ENCODE data around the gene STARD7. TPM values are rescaled to one million over a fixed set of nuclear protein-coding genes. Genes with fewer than 3 reads are reported as not detected.
A peak's percentile ranks its signal among the peaks of the same experiment; 100 is the strongest.

STARD7 gene
- total RNA-seq, 2 donors from 2014 or later = 145 to 159 TPM

GRCh38 chr2:96153291-96153713, 55.3 kb downstream of the STARD7 start:
- Histone ChIP-seq H3K4me1 (ENCODE audit: control insufficient read depth, insufficient read depth, low read length) (no peaks in the 10 kb centered on the region), H3K4me3 (ENCODE audit: low read length) (no peak overlapping the region), H3K27me3 (ENCODE audit: control insufficient read depth, insufficient read depth, low read length, poor library complexity, severe bottlenecking) (no peaks in the 10 kb centered on the region), H3K36me3 (ENCODE audit: control insufficient read depth, insufficient read depth, low read length) (no peaks in the 10 kb centered on the region), H3K27ac (ENCODE audit: low read depth, low read length) (peak overlapping the region; percentile 87), H3K9me3 (ENCODE audit: control insufficient read depth, low read length) (no peaks in the 10 kb centered on the region), H3K9ac (ENCODE audit: extremely low read depth, low read length, poor library complexity, severe bottlenecking) (no peak overlapping the region)
- DNase-seq = peak; percentile 40
- TF ChIP-seq CTCF (conservative IDR thresholded peaks at IDR 0.05) = no peak
- H3K36me3 Mint-ChIP-seq (ENCODE audit: low read depth) = no peaks in the 10 kb centered on the region
- H3K27me3 Mint-ChIP-seq (ENCODE audit: insufficient read depth) = peaks cover 3% of the 10 kb centered on the region
- no peak overlapping the region for H3K4me3 Mint-ChIP-seq
- WGBS, 2 experiments (ENCODE audit: insufficient coverage in 1 of 2, insufficient read length in 1 of 2) = 95 to 100% methylated on average over 2 to 7 of the region's 7 CpGs
- H3K4me1 Mint-ChIP-seq = peaks cover 8% of the 10 kb centered on the region
- no peaks in the 10 kb centered on the region for H3K9me3 Mint-ChIP-seq
- no peak overlapping the region for H3K27ac Mint-ChIP-seq

GRCh38 chr2:96152304-96153161, 56.1 kb downstream of the STARD7 start:
- Histone ChIP-seq H3K9ac (ENCODE audit: extremely low read depth, low read length, poor library complexity, severe bottlenecking) (no peak overlapping the region), H3K36me3 (ENCODE audit: control insufficient read depth, insufficient read depth, low read length) (no peaks in the 10 kb centered on the region), H3K4me3 (ENCODE audit: low read length) (no peak overlapping the region), H3K4me1 (ENCODE audit: control insufficient read depth, insufficient read depth, low read length) (no peaks in the 10 kb centered on the region), H3K9me3 (ENCODE audit: control insufficient read depth, low read length) (no peaks in the 10 kb centered on the region), H3K27me3 (ENCODE audit: control insufficient read depth, insufficient read depth, low read length, poor library complexity, severe bottlenecking) (no peaks in the 10 kb centered on the region), H3K27ac (ENCODE audit: low read depth, low read length) (peak overlapping the region; percentile 87)
- Mint-ChIP-seq H3K27ac (no peak overlapping the region), H3K4me1 (peaks cover 11% of the 10 kb centered on the region), H3K27me3 (ENCODE audit: insufficient read depth) (peaks cover 4% of the 10 kb centered on the region), H3K4me3 (no peak overlapping the region), H3K9me3 (no peaks in the 10 kb centered on the region), H3K36me3 (ENCODE audit: low read depth) (no peaks in the 10 kb centered on the region)
- WGBS, 2 experiments (ENCODE audit: insufficient coverage in 1 of 2, insufficient read length in 1 of 2) = 72 to 81% methylated on average over 10 to 13 of the region's 13 CpGs
- DNase-seq = peak; percentile 52
- TF ChIP-seq CTCF (conservative IDR thresholded peaks at IDR 0.05) = no peak

GRCh38 chr2:96151595-96152303, 56.9 kb downstream of the STARD7 start:
- Mint-ChIP-seq H3K36me3 (ENCODE audit: low read depth) (no peaks in the 10 kb centered on the region), H3K27ac (no peak overlapping the region), H3K4me1 (peaks cover 11% of the 10 kb centered on the region), H3K27me3 (ENCODE audit: insufficient read depth) (peaks cover 8% of the 10 kb centered on the region), H3K4me3 (no peak overlapping the region), H3K9me3 (no peaks in the 10 kb centered on the region)
- peak overlapping the region; percentile 87 for H3K27ac ChIP-seq (ENCODE audit: low read depth, low read length)
- H3K36me3 ChIP-seq (ENCODE audit: control insufficient read depth, insufficient read depth, low read length) = no peaks in the 10 kb centered on the region
- 92 to 93% methylated on average over 6 to 9 of the region's 9 CpGs for WGBS, 2 experiments (ENCODE audit: insufficient coverage in 1 of 2, insufficient read length in 1 of 2)
- H3K9ac ChIP-seq (ENCODE audit: extremely low read depth, low read length, poor library complexity, severe bottlenecking) = no peak overlapping the region
- no peak overlapping the region for H3K4me3 ChIP-seq (ENCODE audit: low read length)
- TF ChIP-seq CTCF (conservative IDR thresholded peaks at IDR 0.05) = no peak
- no peaks in the 10 kb centered on the region for H3K9me3 ChIP-seq (ENCODE audit: control insufficient read depth, low read length)
- DNase-seq = no peak
- peaks cover under 1% of the 10 kb centered on the region for H3K27me3 ChIP-seq (ENCODE audit: control insufficient read depth, insufficient read depth, low read length, poor library complexity, severe bottlenecking)
- H3K4me1 ChIP-seq (ENCODE audit: control insufficient read depth, insufficient read depth, low read length) = no peaks in the 10 kb centered on the region

Data from endodermal cell (in vitro differentiated cells).